ENCODE measurements around the gene STMN3. TPM values are rescaled to one million over a fixed set of nuclear protein-coding genes. Genes with fewer than 3 reads are reported as not detected.

STMN3 gene
- total RNA-seq, 4 donors from 2014 or later = 0.51 to 1.9 (median 0.88) TPM

- H3K4me3 ChIP-seq = peak overlapping the region; percentile 67 to 99 (median 84)
- peak; percentile 23 to 35 for ATAC-seq
- TF ChIP-seq CTCF (IDR thresholded peaks at IDR 0.05 in 4 of 5, conservative IDR thresholded peaks at IDR 0.05 in 1 of 5) = no peak
- no peak for TF ChIP-seq POLR2A (IDR thresholded peaks at IDR 0.05)
- no peaks in the 10 kb centered on the region for H3K9me3 ChIP-seq
- H3K4me1 ChIP-seq = peaks cover 16 to 23% of the 10 kb centered on the region in 2 donors
- in situ Hi-C loops (cut with MboI; ENCODE audit: low sequenced_read_pairs in 4 of 4) (loop anchor here in 1 of 4 donors (25.0 kb wide), 1 partner anchor 91 kb away; the partner anchor contains the start of genes PTK6 and SRMS), intact Hi-C loops (cut with DNase I; ENCODE audit: low total_unique reads) (loop anchor here (5.0 to 10.0 kb wide), 4 partner anchors 236 to 436 kb away; partner anchors contain the start of genes ABHD16B, PRPF6, TCEA2 and TPD52L2)
- no peaks in the 10 kb centered on the region for H3K36me3 ChIP-seq
- peak overlapping the region; percentile 90 to 99 (median 96) for H3K27ac ChIP-seq
- no peaks in the 10 kb centered on the region for H3K27me3 ChIP-seq
- peak in 1 of 2 donors; percentile 53 for DNase-seq
Measured at GRCh38 chr20:63628246-63628975, 24.8 kb downstream of the STMN3 start.

- TF ChIP-seq CTCF (IDR thresholded peaks at IDR 0.05 in 4 of 5, conservative IDR thresholded peaks at IDR 0.05 in 1 of 5) = no peak
- TF ChIP-seq POLR2A (IDR thresholded peaks at IDR 0.05) = no peak
- H3K27me3 ChIP-seq = no peaks in the 10 kb centered on the region
- H3K27ac ChIP-seq = peak overlapping the region; percentile 90 to 99 (median 96)
- in situ Hi-C loops (cut with MboI; ENCODE audit: low sequenced_read_pairs in 4 of 4) = loop anchor here in 1 of 4 donors (25.0 kb wide), 1 partner anchor 90 kb away; the partner anchor contains the start of genes PTK6 and SRMS
- no peaks in the 10 kb centered on the region for H3K9me3 ChIP-seq
- DNase-seq = no peak
- peaks cover 16 to 23% of the 10 kb centered on the region in 2 donors for H3K4me1 ChIP-seq
- intact Hi-C loops (cut with DNase I; ENCODE audit: low total_unique reads) = loop anchor here (1.0 to 10.0 kb wide), 7 partner anchors 14 to 437 kb away; partner anchors contain the start of genes ABHD16B, PRPF6, RTEL1 and TCEA2
- no peaks in the 10 kb centered on the region for H3K36me3 ChIP-seq
- H3K4me3 ChIP-seq = peak overlapping the region; percentile 67 to 99 (median 84)
- ATAC-seq = no peak
Measured at GRCh38 chr20:63627751-63628245, 25.4 kb downstream of the STMN3 start.

- no peaks in the 10 kb centered on the region for H3K9me3 ChIP-seq
- H3K27me3 ChIP-seq = no peaks in the 10 kb centered on the region
- peaks cover 16 to 23% of the 10 kb centered on the region in 2 donors for H3K4me1 ChIP-seq
- peak overlapping the region; percentile 90 to 99 (median 96) for H3K27ac ChIP-seq
- in situ Hi-C loops (cut with MboI; ENCODE audit: low sequenced_read_pairs in 4 of 4) = loop anchor here in 1 of 4 donors (25.0 kb wide), 1 partner anchor 90 kb away; the partner anchor contains the start of genes PTK6 and SRMS
- intact Hi-C loops (cut with DNase I; ENCODE audit: low total_unique reads) = loop anchor here (1.0 to 10.0 kb wide), 7 partner anchors 14 to 438 kb away; partner anchors contain the start of genes ABHD16B, PRPF6, RTEL1 and TCEA2
- DNase-seq = peak; percentile 90 to 94
- TF ChIP-seq POLR2A (IDR thresholded peaks at IDR 0.05) (peak; percentile 79), CTCF (IDR thresholded peaks at IDR 0.05 in 4 of 5, conservative IDR thresholded peaks at IDR 0.05 in 1 of 5) (no peak)
- peak overlapping the region; percentile 67 to 99 (median 84) for H3K4me3 ChIP-seq
- peak; percentile 91 to 92 for ATAC-seq
- H3K36me3 ChIP-seq = no peaks in the 10 kb centered on the region
Measured at GRCh38 chr20:63627129-63627750, 26.0 kb downstream of the STMN3 start.

- DNase-seq (peak; percentile 62 to 76), ATAC-seq (peak; percentile 85 to 89)
- TF ChIP-seq POLR2A (IDR thresholded peaks at IDR 0.05) = peak; percentile 74 to 82
- no peak for TF ChIP-seq CTCF (IDR thresholded peaks at IDR 0.05 in 4 of 5, conservative IDR thresholded peaks at IDR 0.05 in 1 of 5)
- Histone ChIP-seq H3K4me1 (peaks cover 16 to 23% of the 10 kb centered on the region in 2 donors), H3K36me3 (no peaks in the 10 kb centered on the region), H3K27me3 (no peaks in the 10 kb centered on the region), H3K9me3 (no peaks in the 10 kb centered on the region), H3K4me3 (peak within 1 kb of the TSS; percentile 72 to 99 (median 92)), H3K27ac (peak within 1 kb of the TSS; percentile 90 to 99 (median 96))
- in situ Hi-C loops (cut with MboI; ENCODE audit: low sequenced_read_pairs in 4 of 4) = loop anchor here in 1 of 4 donors (25.0 kb wide), 1 partner anchor 89 kb away; the partner anchor contains the start of genes PTK6 and SRMS
- intact Hi-C loops (cut with DNase I; ENCODE audit: low total_unique reads) = loop anchor here (1.0 to 10.0 kb wide), 7 partner anchors 15 to 438 kb away; partner anchors contain the start of genes ABHD16B, PRPF6, RTEL1 and TCEA2
Measured at GRCh38 chr20:63626424-63627128, 26.6 kb downstream of the STMN3 start, which contains the start of gene GMEB2. TSS of gene GMEB2 (minus strand) at chr20:63627101. CDS start at chr20:63619397, 7,704 bp downstream.

Measured in gastrocnemius medialis (tissue), 4 donors.